GM21786 (cell line): ENCODE measurements around the gene PRKAG2.
"Not testable (repeated sequence)": the region's sequence is repeated elsewhere in the genome, so short reads cannot be mapped to it uniquely, and the experiment has no call there.

Experiments
- ATAC-seq: cut with Tn5 transposase; IDR thresholded peaks from one replicate; pipeline ENCODE4 v1.9.1; 2021; ENCODE audit not compliant: unreplicated experiment

Gene PRKAG2

DNA sequence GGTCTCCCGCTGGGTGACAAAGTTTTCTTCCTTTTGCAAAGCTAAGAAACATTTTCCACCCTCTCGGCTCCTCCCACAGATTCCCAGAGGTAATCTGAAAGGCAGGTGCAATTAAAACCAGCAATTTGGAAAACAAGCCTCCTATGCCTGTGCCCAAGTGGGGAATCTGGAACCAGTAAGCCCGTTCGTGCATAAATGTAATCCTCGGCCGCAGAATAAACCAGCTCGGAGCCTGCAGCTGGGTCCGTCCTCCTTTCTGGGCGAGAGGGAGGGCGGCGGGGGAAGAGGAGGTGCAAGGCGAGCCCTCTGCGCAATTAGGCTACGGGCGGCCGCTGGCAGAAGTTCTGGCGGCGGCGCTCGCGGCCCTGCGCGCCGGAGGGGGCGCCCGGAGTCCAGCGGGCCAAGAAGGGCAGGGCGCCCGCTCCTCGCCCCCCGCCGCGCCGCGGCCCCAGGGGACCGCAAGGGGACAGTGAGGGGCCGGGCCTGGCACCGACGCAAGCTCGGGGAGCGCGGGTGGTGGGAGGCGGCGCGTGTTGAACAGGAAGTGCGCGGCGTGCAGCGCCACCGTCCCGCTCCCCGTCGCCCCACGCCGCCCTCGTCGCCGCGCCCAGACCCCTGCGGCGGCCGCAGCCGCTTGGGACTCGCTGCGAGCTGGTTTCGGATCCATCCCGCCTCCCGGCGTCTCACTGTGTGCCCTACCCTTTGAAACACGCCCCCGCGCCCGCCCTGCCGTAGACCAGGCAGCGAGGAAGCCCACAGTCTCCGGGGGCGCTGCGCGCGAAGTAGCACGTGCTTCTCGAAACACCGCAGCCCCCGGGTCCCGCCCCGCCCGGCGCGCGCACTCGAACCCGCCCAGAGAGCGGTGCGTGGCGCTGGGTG lies at the start of gene PRKAG2:
Gene PRKAG2 (minus strand): TSS at position 217 of the 879 bp plus-strand sequence. CDS start 495 bp downstream, outside the sequence.
- peak; percentile 44 for ATAC-seq

- no peak for ATAC-seq
Observed at GRCh38 chr7:151926336-151926712, 49.4 kb upstream of the PRKAG2 start.

- no peak for ATAC-seq
Observed at GRCh38 chr7:151925446-151926335, 48.8 kb upstream of the PRKAG2 start.

- ATAC-seq: no peak
Observed at GRCh38 chr7:151924508-151924907, 47.6 kb upstream of the PRKAG2 start.

DNA sequence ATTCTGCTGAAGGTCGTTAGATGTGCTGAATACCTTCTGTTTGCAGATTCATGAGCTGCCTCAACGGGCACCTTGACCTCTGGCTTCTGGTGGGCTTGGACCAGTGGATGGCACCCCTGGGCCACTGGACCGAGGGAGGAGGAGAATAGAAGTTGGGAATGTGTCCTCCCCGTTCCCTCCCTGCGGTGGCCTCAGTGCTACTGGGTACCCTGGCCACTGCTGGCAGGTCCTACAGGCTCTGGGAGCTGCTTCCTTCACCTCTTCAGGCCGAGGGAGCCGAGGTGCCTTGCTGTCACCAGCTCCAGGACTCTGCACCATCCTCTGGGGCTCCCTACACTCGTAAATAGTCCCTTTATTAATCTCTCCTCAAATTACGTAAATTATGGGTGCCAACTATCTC lies 47.1 kb upstream of the PRKAG2 start:
- no peak for ATAC-seq

DNA sequence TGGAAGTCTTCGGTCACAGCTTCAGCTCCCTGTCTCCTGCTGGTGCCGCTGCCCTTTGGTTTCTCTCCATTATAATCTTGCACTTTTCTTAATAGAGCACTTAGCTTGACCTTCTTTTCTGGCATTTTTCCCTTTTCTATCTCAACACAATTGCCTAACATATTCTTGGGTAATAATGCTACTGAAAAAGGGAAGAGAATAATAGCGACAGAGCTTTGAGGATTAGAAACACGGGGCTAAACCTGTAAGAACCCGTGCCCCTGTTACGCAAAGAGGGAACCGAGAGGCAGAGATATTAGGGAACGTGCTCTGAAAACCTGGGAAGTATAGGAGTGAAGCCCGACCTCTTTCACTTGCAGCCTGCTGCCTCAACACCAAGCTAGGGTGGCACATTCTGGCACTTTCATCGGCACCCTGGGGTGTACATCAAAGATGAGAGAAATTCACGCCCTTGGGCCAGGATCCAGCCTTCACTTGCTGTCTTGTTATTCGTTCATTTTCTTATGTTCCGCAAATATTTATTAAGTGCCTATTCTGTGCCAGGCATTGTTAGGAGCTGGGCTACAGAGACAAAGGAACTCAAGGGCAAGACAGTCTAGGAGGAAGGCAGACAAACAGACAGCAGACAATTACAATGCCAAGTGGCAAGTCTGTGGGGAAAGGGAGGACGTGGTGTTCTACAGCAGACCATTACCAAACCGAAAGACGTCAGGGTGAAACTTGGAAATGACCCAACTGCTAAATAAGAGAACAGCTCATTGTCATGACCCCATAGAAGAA lies 46.4 kb upstream of the PRKAG2 start:
- no peak for ATAC-seq

- ATAC-seq: no peak
Observed at GRCh38 chr7:151921451-151921850, 44.5 kb upstream of the PRKAG2 start.

GRCh38 chr7:151920488-151920887 lies 43.6 kb upstream of the PRKAG2 start:
- ATAC-seq: no peak

DNA sequence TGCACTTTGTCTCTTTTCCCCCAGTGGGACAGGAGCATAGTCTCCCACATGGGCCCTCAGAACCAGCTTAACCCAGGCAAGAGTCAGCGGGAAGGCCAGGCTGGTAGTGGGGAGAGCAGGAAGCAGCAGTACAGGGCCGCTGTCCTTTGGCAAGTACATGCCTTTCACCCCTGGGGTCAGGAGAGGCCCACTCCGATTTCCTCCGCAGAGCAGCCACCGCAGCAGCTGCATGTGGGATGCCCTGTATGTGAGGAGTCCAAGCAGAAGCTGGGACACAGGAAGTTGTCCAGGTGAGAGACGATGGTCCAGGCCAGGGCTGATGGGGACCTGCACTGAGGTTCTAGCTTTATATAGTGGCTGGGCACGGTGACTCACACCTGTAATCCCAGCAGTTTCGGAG lies 42.7 kb upstream of the PRKAG2 start:
- ATAC-seq: no peak

DNA sequence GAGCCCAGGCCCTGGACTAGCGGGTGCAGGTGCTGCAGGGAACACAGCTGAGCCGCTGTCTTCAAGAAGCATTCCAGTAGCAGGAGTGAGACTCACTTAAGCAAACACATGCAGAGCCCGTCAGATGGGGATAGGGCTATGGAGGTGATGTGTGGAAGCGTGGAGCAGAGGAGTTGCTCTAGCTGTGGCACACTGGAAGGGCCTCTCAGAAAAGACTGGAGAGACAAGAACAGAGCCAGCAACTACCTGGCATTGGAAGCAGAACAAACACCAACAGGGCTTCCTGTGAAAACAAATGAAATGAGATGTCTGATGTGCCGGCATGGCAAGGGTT lies 41.6 kb upstream of the PRKAG2 start:
- ATAC-seq: no peak

GRCh38 chr7:151917791-151918509 lies 41.0 kb upstream of the PRKAG2 start:
- no peak for ATAC-seq

GRCh38 chr7:151914051-151914450 lies 37.1 kb upstream of the PRKAG2 start:
- no peak for ATAC-seq

- ATAC-seq: not testable (repeated sequence)
Observed at GRCh38 chr7:151910655-151911054, 33.7 kb upstream of the PRKAG2 start.

DNA sequence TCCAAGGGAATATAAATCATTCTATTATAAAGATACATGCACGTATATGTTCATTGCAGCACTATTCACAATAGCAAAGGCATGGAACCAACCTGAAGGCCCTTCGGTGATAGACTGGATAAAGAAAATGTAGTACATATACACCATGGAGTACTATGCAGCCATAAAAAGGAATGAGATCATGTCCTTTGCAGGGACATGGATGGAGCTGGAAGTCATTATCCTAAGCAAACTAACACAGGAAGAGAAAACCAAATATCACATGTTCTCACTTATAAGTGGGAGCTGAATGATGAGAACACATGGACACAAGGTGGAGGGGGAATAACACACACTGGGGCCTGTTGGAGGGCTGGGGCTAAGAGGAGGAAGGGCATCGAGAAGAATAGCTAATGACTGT lies 30.2 kb upstream of the PRKAG2 start:
- not testable (repeated sequence) for ATAC-seq

DNA sequence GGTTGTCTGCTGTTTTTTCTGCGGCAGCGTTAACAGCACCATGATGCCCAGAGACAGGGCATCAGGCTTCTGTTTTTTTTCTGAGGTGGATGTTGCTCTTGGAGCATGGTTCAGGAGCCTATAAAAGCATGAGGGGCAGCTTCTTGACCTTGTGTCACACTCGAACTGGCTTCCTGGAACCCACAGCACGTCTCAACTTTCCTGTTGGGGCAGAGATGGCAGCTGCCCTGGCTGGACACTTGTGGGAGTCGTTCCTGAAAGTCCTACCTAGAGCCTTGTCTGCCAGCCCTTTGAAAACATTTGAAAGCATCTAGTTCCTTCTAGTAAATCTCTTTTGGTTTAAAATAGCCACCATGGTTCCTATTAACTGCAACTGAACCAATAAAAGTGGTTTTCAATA lies 28.9 kb upstream of the PRKAG2 start:
- ATAC-seq: no peak

- ATAC-seq: no peak
Observed at GRCh38 chr7:151905353-151905752, 28.4 kb upstream of the PRKAG2 start.

DNA sequence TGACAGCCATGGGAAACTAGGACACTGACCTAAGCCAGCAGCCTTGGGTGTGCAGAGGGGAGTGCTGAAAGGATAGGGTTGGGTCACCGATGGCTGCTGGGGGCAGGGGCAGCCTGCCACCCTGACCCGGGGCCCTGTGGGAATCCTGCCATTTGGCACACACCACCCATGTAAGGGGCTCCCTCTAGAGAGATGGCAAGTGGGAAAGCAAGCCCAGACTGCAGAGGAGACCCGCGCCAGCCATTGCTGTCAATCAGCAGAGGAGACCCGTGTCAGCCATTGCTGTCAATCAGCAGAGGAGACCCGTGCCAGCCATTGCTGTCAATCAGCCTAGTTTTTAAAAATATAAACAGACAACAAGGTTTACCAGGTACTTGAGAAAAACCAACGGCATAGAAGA lies 27.4 kb upstream of the PRKAG2 start:
- no peak for ATAC-seq

- no peak for ATAC-seq
Observed at GRCh38 chr7:151903249-151904032, 26.5 kb upstream of the PRKAG2 start.

DNA sequence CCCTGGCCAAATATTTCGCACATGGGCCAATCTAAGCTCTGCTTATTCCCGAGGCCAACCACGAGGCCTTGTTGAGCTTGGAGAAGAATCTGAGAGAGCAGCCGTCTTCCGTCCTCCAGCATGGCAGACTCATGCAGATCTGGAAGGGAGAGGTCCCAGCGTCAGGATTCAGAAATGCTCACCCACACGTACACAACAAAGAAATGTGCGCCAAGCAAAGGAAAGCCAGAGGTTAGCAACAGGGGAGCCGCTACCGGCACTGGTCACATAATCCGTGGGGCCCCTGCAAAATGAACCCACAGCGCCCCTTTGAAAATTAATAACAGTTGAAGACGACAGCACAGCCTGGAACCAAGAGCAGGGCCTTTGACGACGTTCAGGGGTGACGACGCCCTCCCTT lies 25.4 kb upstream of the PRKAG2 start:
- ATAC-seq: no peak

GRCh38 chr7:151901828-151902227 lies 24.9 kb upstream of the PRKAG2 start:
- ATAC-seq: no peak
